GM19463 (cell line): Measurements from ENCODE around the gene SIT1.
A peak's percentile ranks its signal among the peaks of the same experiment; 100 is the strongest.
"Not testable (repeated sequence)": the region's sequence is repeated elsewhere in the genome, so short reads cannot be mapped to it uniquely, and the experiment has no call there.

Source experiments
- ATAC-seq: cut with Tn5 transposase; IDR thresholded peaks from one replicate; pipeline ENCODE4 v1.9.1; 2021; ENCODE audit warnings: mild to moderate bottlenecking, moderate library complexity; ENCODE audit not compliant: unreplicated experiment

SIT1 gene

GRCh38 chr9:35661756-35662350 is 11.1 kb upstream of the SIT1 start:
- ATAC-seq, result no peak

- ATAC-seq, result no peak
These were observed 10.3 kb upstream of the SIT1 start for GRCh38 chr9:35660966-35661415.

- ATAC-seq, result no peak
These were observed 8.6 kb upstream of the SIT1 start for GRCh38 chr9:35659340-35659739.

- ATAC-seq, result no peak
These were observed 8.2 kb upstream of the SIT1 start for GRCh38 chr9:35658968-35659220.

GRCh38 chr9:35658137-35658967 is 7.6 kb upstream of the SIT1 start, which contains the start of gene CCDC107:
TSS of gene CCDC107 (plus strand) at chr9:35658292. CDS start at chr9:35658380, 88 bp downstream.
- ATAC-seq, result peak; percentile 62

GRCh38 chr9:35657546-35658136 is 6.9 kb upstream of the SIT1 start, which contains the start of gene RMRP:
TSS of gene RMRP (minus strand) at chr9:35658019.
- peak; percentile 86 for ATAC-seq

GRCh38 chr9:35656831-35657545 is 6.3 kb upstream of the SIT1 start:
- ATAC-seq, result no peak

- ATAC-seq, result no peak
These were observed 5.6 kb upstream of the SIT1 start for GRCh38 chr9:35656348-35656747.

GRCh38 chr9:35653611-35654010 is 2.9 kb upstream of the SIT1 start:
- no peak for ATAC-seq

GRCh38 chr9:35652829-35653209 is 2.1 kb upstream of the SIT1 start:
- no peak for ATAC-seq

- ATAC-seq, result no peak
These were observed 1.5 kb upstream of the SIT1 start for GRCh38 chr9:35651956-35652828.

GRCh38 chr9:35649431-35650340 is 1.0 kb downstream of the SIT1 start:
- no peak for ATAC-seq

- peak; percentile 69 for ATAC-seq
These were observed 4.0 kb downstream of the SIT1 start for GRCh38 chr9:35646533-35647265.

GRCh38 chr9:35646153-35646532 is 4.6 kb downstream of the SIT1 start:
- no peak for ATAC-seq

GRCh38 chr9:35645736-35646135 is 5.0 kb downstream of the SIT1 start:
- ATAC-seq, result not testable (repeated sequence)

- ATAC-seq, result no peak
These were observed 7.7 kb downstream of the SIT1 start for GRCh38 chr9:35643046-35643445.

- not testable (repeated sequence) for ATAC-seq
These were observed 9.3 kb downstream of the SIT1 start for GRCh38 chr9:35641478-35641877.

- ATAC-seq, result not testable (repeated sequence)
These were observed 10.3 kb downstream of the SIT1 start for GRCh38 chr9:35640431-35640830.

- no peak for ATAC-seq
These were observed 11.1 kb downstream of the SIT1 start for GRCh38 chr9:35639631-35640030.
